Spinal cord (tissue), 10 donors: ENCODE results near the gene EPB41. TPM values are rescaled to one million over a fixed set of nuclear protein-coding genes. Genes with fewer than 3 reads are reported as not detected.

Experiments
- DNase-seq, 6 donors: peaks; one replicate each; pipeline versions ENCODE4 v3.0.0 to v3.0.0-alpha.2; 2013 to 2015; ENCODE audit warnings: low spot score in 6 of 6, low read depth in 4 of 6
- H3K27ac ChIP-seq: one replicate; pipeline ENCODE4 v1.5.1; 2013; ENCODE audit warnings: low read depth, low read length, control low read depth
- H3K27me3 ChIP-seq: one replicate; pipeline ENCODE4 v1.6.1; 2013; ENCODE audit warnings: low read length; ENCODE audit not compliant: control insufficient read depth, insufficient read depth
- H3K36me3 ChIP-seq: one replicate; pipeline ENCODE4 v1.6.1; 2013; ENCODE audit warnings: low read length; ENCODE audit not compliant: control insufficient read depth, insufficient read depth
- H3K4me1 ChIP-seq: one replicate; pipeline ENCODE4 v1.6.1; 2013; ENCODE audit warnings: low read length; ENCODE audit not compliant: control insufficient read depth, insufficient read depth
- H3K4me3 ChIP-seq: one replicate; pipeline ENCODE4 v1.5.1; 2013; ENCODE audit warnings: low read depth, low read length, control low read depth
- H3K9me3 ChIP-seq: one replicate; pipeline ENCODE4 v1.6.1; 2013; ENCODE audit warnings: low read length; ENCODE audit not compliant: control insufficient read depth, insufficient read depth
- WGBS: methylation state at CpG from one replicate; pipeline ENCODE4 v1.1.5; 2013; ENCODE audit warnings: missing lambda C conversion rate; ENCODE audit not compliant: insufficient coverage; 5-methylcytosine and 5-hydroxymethylcytosine counted together
- polyA plus RNA-seq, 2 donors: library from polyadenylated mRNA; unstranded; fragments of 120-200 nt; gene quantifications; one replicate each; pipeline ENCODE4 v1.2.1, GENCODE V29; 2013; ENCODE audit not compliant: insufficient read length in 2 of 2
- total RNA-seq, 2 donors: library from RNA; depleted of rRNA in 1 of 2; stranded (reverse); fragments of 120-200 nt in 1 of 2; fragments of >200 nt in 1 of 2; gene quantifications; one replicate each; pipeline versions ENCODE4 v1.2.3 to v1.2.4, GENCODE V29; 2013 to 2014
- donor health status: healthy.

The EPB41 gene
- total and polyA plus RNA-seq, 4 donors: 27.8 to 66.9 (median 41.1) TPM

DNA sequence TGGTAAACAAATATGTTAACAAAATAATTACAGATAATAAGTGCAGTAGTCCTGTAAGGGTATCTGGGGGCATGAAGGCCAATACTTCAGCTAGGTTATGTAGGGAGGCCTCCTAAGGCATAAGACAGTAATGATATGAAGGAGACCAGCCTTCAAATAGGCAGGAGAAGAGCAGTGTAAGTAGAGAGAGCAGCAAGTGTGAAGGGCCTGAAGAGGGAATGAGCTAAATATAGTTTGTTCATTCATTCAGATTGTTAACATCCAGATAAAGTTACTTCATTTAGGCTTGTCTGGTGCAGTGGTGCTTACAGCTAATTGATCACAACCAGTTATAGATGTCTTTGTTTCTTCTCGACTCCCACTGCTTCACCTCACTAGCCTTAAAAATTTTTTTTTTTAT is 71.1 kb downstream of the EPB41 start:
- WGBS: no CpG with 5 or more reads among the region's 1 CpG
- no peak for DNase-seq
- Histone ChIP-seq H3K27me3 (no peaks in the 10 kb centered on the region), H3K27ac (no peak overlapping the region), H3K4me1 (no peaks in the 10 kb centered on the region), H3K36me3 (no peaks in the 10 kb centered on the region), H3K4me3 (no peak overlapping the region), H3K9me3 (peaks cover 4% of the 10 kb centered on the region)

- DNase-seq: no peak
- Histone ChIP-seq H3K4me3 (no peak overlapping the region), H3K4me1 (no peaks in the 10 kb centered on the region), H3K27me3 (no peaks in the 10 kb centered on the region), H3K27ac (no peak overlapping the region), H3K36me3 (no peaks in the 10 kb centered on the region), H3K9me3 (peaks cover 4% of the 10 kb centered on the region)
- no CpG with 5 or more reads among the region's 10 CpGs for WGBS
These were observed 72.0 kb downstream of the EPB41 start for GRCh38 chr1:28986306-28986910.

- H3K27ac ChIP-seq: no peak overlapping the region
- no peaks in the 10 kb centered on the region for H3K36me3 ChIP-seq
- DNase-seq: no peak
- H3K27me3 ChIP-seq: no peaks in the 10 kb centered on the region
- H3K4me3 ChIP-seq: no peak overlapping the region
- H3K9me3 ChIP-seq: peaks cover 2% of the 10 kb centered on the region
- H3K4me1 ChIP-seq: no peaks in the 10 kb centered on the region
These were observed 88.4 kb downstream of the EPB41 start for GRCh38 chr1:29002792-29003191.

GRCh38 chr1:29004288-29004687 is 89.9 kb downstream of the EPB41 start:
- Histone ChIP-seq H3K27me3 (no peaks in the 10 kb centered on the region), H3K4me1 (no peaks in the 10 kb centered on the region), H3K9me3 (peaks cover 1% of the 10 kb centered on the region), H3K36me3 (no peaks in the 10 kb centered on the region), H3K4me3 (no peak overlapping the region), H3K27ac (no peak overlapping the region)
- DNase-seq: no peak
- WGBS: 57% methylated on average over 1 of the region's 1 CpG

DNA sequence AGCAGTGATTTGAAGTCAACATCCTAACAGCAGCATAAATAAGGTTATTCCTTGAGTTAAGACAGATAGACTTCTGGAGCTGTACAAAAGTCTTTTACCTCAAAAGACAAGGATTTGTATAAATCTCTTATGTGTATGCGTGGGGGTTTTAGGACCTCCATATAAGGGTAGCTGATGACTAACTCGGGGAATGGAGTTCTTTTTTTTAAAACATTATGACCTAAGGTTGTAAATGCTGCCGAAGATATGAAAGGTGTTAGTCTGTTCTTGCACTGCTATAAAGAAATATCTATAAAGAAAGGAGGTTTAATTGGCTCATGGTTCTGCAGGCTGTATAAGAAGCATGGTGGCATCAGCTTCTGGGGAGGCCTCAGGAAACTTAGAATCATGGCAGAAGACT is 90.4 kb downstream of the EPB41 start:
- no peaks in the 10 kb centered on the region for H3K9me3 ChIP-seq
- no peaks in the 10 kb centered on the region for H3K36me3 ChIP-seq
- H3K27ac ChIP-seq: no peak overlapping the region
- no peak overlapping the region for H3K4me3 ChIP-seq
- WGBS: 100% methylated on average over 2 of the region's 3 CpGs
- no peaks in the 10 kb centered on the region for H3K27me3 ChIP-seq
- no peaks in the 10 kb centered on the region for H3K4me1 ChIP-seq
- DNase-seq: no peak

DNA sequence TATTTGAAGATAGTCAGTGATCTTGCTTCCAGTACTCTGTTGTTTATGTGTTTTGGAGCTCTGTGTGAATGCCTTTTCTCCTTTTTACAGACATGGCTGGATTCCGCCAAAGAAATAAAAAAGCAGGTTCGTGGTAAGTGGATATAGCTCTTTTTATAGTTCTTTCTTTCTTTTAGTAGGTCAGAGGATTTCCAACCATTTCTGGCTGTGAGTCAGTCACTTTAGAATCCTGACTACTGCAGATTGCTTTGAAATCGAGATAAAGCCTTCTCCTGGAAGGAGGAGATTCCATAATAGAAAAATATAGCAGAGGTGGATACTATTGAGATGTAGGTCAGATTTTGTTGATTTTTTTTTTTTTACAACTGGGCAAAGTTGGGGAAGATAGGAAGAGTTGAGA is 97.4 kb downstream of the EPB41 start:
- no peaks in the 10 kb centered on the region for H3K9me3 ChIP-seq
- DNase-seq: no peak
- no peaks in the 10 kb centered on the region for H3K27me3 ChIP-seq
- no peaks in the 10 kb centered on the region for H3K36me3 ChIP-seq
- no peak overlapping the region for H3K4me3 ChIP-seq
- H3K27ac ChIP-seq: no peak overlapping the region
- no CpG with 5 or more reads among the region's 3 CpGs for WGBS
- H3K4me1 ChIP-seq: no peaks in the 10 kb centered on the region

- H3K36me3 ChIP-seq: no peaks in the 10 kb centered on the region
- H3K27ac ChIP-seq: no peak overlapping the region
- WGBS: 94% methylated on average over 3 of the region's 5 CpGs
- H3K27me3 ChIP-seq: no peaks in the 10 kb centered on the region
- no peaks in the 10 kb centered on the region for H3K9me3 ChIP-seq
- DNase-seq: no peak
- H3K4me1 ChIP-seq: no peaks in the 10 kb centered on the region
- H3K4me3 ChIP-seq: no peak overlapping the region
These were observed 102.9 kb downstream of the EPB41 start for GRCh38 chr1:29017235-29017634.

GRCh38 chr1:29017975-29018712 is 103.8 kb downstream of the EPB41 start:
- Histone ChIP-seq H3K4me3 (no peak overlapping the region), H3K9me3 (no peaks in the 10 kb centered on the region), H3K4me1 (no peaks in the 10 kb centered on the region), H3K27me3 (no peaks in the 10 kb centered on the region), H3K27ac (no peak overlapping the region), H3K36me3 (no peaks in the 10 kb centered on the region)
- no peak for DNase-seq
- 100% methylated on average over 3 of the region's 8 CpGs for WGBS

DNA sequence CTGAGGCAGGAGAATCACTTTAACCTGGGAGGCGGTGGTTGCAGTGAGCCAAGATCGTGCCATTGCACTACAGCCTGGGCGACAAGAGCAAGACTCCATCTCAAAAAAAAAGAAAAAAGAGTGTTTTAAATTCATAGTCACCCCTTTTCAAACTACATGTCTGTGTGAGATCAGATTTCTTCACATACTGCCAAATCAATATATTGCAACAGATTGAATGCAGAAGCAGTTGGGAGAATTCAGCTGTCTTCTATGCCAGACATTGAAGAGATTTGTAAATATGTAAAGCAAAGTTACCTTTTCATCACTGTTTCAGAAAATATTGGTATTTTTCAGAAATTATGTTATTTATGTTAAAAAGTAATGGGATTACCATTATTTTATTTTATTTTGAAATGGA is 108.3 kb downstream of the EPB41 start:
- H3K4me3 ChIP-seq: no peak overlapping the region
- H3K36me3 ChIP-seq: no peaks in the 10 kb centered on the region
- 100% methylated on average over 3 of the region's 3 CpGs for WGBS
- H3K4me1 ChIP-seq: no peaks in the 10 kb centered on the region
- no peak overlapping the region for H3K27ac ChIP-seq
- H3K27me3 ChIP-seq: no peaks in the 10 kb centered on the region
- DNase-seq: peak in 1 of 6 donors; percentile 36
- H3K9me3 ChIP-seq: no peaks in the 10 kb centered on the region

DNA sequence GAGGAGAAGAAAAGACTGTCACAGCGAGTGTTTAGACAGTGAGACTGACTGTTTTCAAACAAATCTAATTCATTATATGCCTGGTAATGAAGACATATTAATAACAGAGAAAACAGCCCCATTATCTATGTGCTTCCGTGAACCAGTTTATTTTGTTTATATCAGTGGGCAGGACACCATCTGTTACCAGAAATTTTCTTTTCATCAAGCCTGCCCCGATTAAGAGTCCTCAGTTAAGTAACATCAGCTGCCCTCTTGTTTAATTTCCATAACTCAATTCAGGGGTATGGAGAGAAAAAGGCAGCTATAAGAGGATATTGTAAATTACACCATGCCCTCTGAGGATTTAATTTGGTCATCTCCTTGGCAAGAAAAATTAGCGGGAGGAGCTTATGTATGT is 115.3 kb downstream of the EPB41 start:
- Histone ChIP-seq H3K4me1 (no peaks in the 10 kb centered on the region), H3K27ac (no peak overlapping the region), H3K4me3 (no peak overlapping the region), H3K9me3 (no peaks in the 10 kb centered on the region), H3K27me3 (no peaks in the 10 kb centered on the region), H3K36me3 (peaks cover 2% of the 10 kb centered on the region)
- WGBS: 78% methylated on average over 1 of the region's 4 CpGs
- peak in 1 of 6 donors; percentile 16 for DNase-seq
